AG04449 (cell line): ENCODE results near the gene TTLL5.

Experiments used
- CTCF ChIA-PET: fragments of 350-600 bp; formaldehyde crosslinking; extraction: SDS; loops from one replicate; lab custom pipeline; 2021; ENCODE audit warnings: antibody characterized with exemption; lab: Yijun Ruan, JAX
- POLR2A ChIA-PET: fragments of 400-600, 350-600 bp; formaldehyde crosslinking; extraction: SDS; loops from one replicate; lab custom pipeline; 2020; ENCODE audit warnings: antibody characterized with exemption, inconsistent platforms; lab: Yijun Ruan, JAX
- DNase-seq: peaks from one replicate; pipeline ENCODE4 v3.0.0-alpha.2; 2010; ENCODE audit warnings: low read depth, low spot score
- H3K4me3 ChIP-seq: 2 replicates; pipeline ENCODE4 v1.5.1; 2011; ENCODE audit warnings: low read depth, mild to moderate bottlenecking, control low read depth, low read length
- TF ChIP-seq, protein P1 (sequence below): IDR thresholded peaks from one replicate; pipeline ENCODE4 v1.5.1; 2011; ENCODE audit warnings: mild to moderate bottlenecking, moderate library complexity, low read length, control low read depth, inconsistent platforms; ENCODE audit not compliant: insufficient read depth; ENCODE audit errors: missing control alignments

Gene TTLL5

GRCh38 chr14:75993567-75994041 is 332.6 kb downstream of the TTLL5 start:
- POLR2A ChIA-PET: no interaction called here
- CTCF ChIA-PET: interaction anchor here (1.8 to 3.3 kb wide), 3 partner anchors 11 to 284 kb away, joined by 5 to 31 read pairs (median 6); partner anchors contain the start of gene TGFB3
- DNase-seq: no peak
- H3K4me3 ChIP-seq: no peak overlapping the region
- TF ChIP-seq, protein P1, sequence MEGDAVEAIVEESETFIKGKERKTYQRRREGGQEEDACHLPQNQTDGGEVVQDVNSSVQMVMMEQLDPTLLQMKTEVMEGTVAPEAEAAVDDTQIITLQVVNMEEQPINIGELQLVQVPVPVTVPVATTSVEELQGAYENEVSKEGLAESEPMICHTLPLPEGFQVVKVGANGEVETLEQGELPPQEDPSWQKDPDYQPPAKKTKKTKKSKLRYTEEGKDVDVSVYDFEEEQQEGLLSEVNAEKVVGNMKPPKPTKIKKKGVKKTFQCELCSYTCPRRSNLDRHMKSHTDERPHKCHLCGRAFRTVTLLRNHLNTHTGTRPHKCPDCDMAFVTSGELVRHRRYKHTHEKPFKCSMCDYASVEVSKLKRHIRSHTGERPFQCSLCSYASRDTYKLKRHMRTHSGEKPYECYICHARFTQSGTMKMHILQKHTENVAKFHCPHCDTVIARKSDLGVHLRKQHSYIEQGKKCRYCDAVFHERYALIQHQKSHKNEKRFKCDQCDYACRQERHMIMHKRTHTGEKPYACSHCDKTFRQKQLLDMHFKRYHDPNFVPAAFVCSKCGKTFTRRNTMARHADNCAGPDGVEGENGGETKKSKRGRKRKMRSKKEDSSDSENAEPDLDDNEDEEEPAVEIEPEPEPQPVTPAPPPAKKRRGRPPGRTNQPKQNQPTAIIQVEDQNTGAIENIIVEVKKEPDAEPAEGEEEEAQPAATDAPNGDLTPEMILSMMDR: no peak

DNA sequence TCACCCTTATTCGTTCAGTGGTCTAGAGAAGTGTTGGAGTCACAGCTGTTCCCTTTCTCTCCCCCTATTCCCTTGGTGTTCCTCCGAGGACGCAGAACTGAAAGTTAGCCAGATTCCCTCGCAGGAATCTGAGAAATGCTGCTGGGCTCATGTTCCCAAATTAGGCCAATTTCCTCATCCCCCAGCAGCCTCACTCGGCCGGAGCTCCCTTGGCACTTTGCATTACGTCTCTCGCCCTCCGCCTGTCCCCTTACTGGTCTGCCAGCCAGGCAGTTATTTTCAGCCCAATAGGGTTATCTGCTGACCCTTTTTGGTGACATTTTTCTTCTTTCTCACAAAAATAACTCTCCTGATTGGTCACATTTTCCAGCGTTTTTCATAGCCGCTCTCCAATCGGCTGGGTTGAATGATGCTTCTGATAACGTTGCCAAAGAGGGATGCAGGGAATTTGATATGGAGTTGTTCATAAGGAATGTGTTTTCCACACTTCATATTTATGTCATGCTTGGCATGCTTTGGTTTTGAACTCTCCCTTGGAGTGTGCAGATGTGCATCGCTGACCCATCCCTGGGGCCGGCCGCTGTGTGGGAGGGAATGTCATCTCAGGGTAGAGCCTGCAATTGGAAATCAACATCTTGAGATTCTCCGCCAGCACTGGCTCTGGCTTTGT is 334.5 kb downstream of the TTLL5 start:
- CTCF ChIA-PET: interaction anchor here (1.0 to 3.3 kb wide), 4 partner anchors 11 to 285 kb away, joined by 3 to 31 read pairs (median 5); partner anchors contain the start of gene TGFB3

DNA sequence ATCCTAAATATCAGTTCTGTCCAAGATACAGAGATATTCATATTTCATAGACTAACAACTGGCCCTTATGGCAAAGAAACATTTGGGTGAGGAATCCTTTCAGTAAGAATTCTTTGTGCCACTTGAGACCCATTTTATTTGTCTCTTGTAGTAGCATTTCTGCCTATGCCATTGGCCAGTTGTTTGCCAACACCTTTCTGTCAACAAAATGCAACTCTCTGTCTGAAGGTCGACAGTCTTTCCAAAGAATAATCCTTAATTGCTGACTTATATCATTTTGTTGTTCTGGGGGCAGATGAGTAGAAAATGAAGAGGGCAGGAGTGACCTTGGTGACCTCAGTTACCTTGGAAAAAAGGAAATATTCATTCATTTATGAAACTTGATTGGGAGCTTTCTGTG is 335.4 kb downstream of the TTLL5 start:
- H3K4me3 ChIP-seq: no peak overlapping the region
- DNase-seq: no peak
- TF ChIP-seq, protein P1: no peak
- ChIA-PET POLR2A (no interaction called here), CTCF (interaction anchor here (0.7 to 1.2 kb wide), 2 partner anchors 11 to 285 kb away, joined by 3 to 4 read pairs; no protein-coding TSS in a partner anchor)

More for the DNA sequence above, 334.5 kb downstream of the TTLL5 start:
- POLR2A ChIA-PET: interaction anchor here (0.5 kb wide), 1 partner anchor 116 kb away, joined by 3 read pairs; no protein-coding TSS in a partner anchor
- TF ChIP-seq, protein P1: no peak
- no peak overlapping the region for H3K4me3 ChIP-seq
- no peak for DNase-seq

- DNase-seq: no peak
- TF ChIP-seq, protein P1: no peak
- POLR2A ChIA-PET: no interaction called here
- CTCF ChIA-PET: interaction anchor here (0.6 to 1.5 kb wide), 3 partner anchors 290 to 388 kb away, joined by 3 read pairs; no protein-coding TSS in a partner anchor
- no peak overlapping the region for H3K4me3 ChIP-seq
These were observed 338.6 kb downstream of the TTLL5 start for GRCh38 chr14:75999511-76000190.

GRCh38 chr14:76002383-76002782 is 341.3 kb downstream of the TTLL5 start:
- POLR2A ChIA-PET: no interaction called here
- TF ChIP-seq, protein P1: no peak
- no peak for DNase-seq
- H3K4me3 ChIP-seq: no peak overlapping the region
- CTCF ChIA-PET: no interaction called here
